ENCODE data around the gene GMPR2.

Gene GMPR2

GRCh38 chr14:24278424-24278823 is 45.7 kb downstream of the GMPR2 start:
- WGBS (ENCODE audit: insufficient coverage, insufficient read length): 100% methylated on average over 2 of the region's 5 CpGs
- Histone ChIP-seq H3K27me3 (ENCODE audit: control insufficient read depth, insufficient read depth, low read length) (no peaks in the 10 kb centered on the region), H3K36me3 (ENCODE audit: control insufficient read depth, insufficient read depth, low read length) (no peaks in the 10 kb centered on the region; the same call in 1 of the 2 replicates)

GRCh38 chr14:24279301-24280186 is 46.8 kb downstream of the GMPR2 start:
- no CpG with 5 or more reads among the region's 11 CpGs for WGBS (ENCODE audit: insufficient coverage, insufficient read length)
- DNase-seq (ENCODE audit: low read depth, low spot score): no peak
- no peak overlapping the region for H3K27ac ChIP-seq (ENCODE audit: low read length)
- no peak overlapping the region for H3K4me3 ChIP-seq (ENCODE audit: low read length)
- no peaks in the 10 kb centered on the region for H3K27me3 ChIP-seq (ENCODE audit: control insufficient read depth, insufficient read depth, low read length)
- H3K4me1 ChIP-seq (ENCODE audit: control insufficient read depth, insufficient read depth, low read length): no peaks in the 10 kb centered on the region
- H3K9me3 ChIP-seq (ENCODE audit: control insufficient read depth, insufficient read depth, low read length): no peaks in the 10 kb centered on the region
- H3K36me3 ChIP-seq (ENCODE audit: control insufficient read depth, insufficient read depth, low read length): no peaks in the 10 kb centered on the region; the same call in 1 of the 2 replicates

More at GRCh38 chr14:24278424-24278823, 45.7 kb downstream of the GMPR2 start:
- H3K27ac ChIP-seq (ENCODE audit: low read length): no peak overlapping the region
- H3K9me3 ChIP-seq (ENCODE audit: control insufficient read depth, insufficient read depth, low read length): no peaks in the 10 kb centered on the region
- no peaks in the 10 kb centered on the region for H3K4me1 ChIP-seq (ENCODE audit: control insufficient read depth, insufficient read depth, low read length)
- DNase-seq (ENCODE audit: low read depth, low spot score): no peak
- H3K4me3 ChIP-seq (ENCODE audit: low read length): no peak overlapping the region

DNA sequence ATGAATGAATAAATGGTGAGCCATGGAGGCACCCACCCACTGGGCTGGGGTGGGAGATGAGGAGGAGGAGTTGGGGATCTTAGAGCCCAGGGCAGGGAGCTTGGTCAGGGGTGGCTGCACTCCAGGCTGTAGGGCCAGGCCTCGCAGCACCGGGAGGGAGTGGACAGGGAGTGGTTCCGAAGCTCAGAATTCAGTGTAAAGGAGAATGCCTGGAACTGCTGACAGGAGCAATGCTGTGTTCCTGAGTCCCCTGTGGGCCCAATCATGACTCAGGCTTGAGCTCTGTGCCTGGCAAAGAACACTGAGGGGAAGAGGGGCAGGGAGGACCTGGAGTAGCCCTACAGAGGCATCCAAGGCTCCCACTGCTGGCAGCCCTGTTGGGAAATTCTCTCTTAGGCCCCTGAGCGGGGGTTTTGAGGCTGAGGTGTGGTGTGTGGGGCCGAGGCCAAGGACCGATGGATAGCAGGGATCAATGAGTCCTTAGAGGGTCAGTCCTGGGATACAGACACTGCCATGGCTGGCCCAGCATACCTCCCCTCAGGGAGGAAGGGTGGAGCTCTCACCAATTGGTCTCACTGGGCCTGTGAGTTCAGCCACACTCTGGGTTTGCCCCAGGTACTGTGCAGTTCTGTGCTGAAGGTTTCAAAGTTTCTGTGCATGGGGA is 48.2 kb downstream of the GMPR2 start:
- no peak overlapping the region for H3K4me3 ChIP-seq (ENCODE audit: low read length)
- H3K36me3 ChIP-seq (ENCODE audit: control insufficient read depth, insufficient read depth, low read length): no peaks in the 10 kb centered on the region; the same call in 1 of the 2 replicates
- no CpG with 5 or more reads among the region's 6 CpGs for WGBS (ENCODE audit: insufficient coverage, insufficient read length)
- no peaks in the 10 kb centered on the region for H3K27me3 ChIP-seq (ENCODE audit: control insufficient read depth, insufficient read depth, low read length)
- no peaks in the 10 kb centered on the region for H3K9me3 ChIP-seq (ENCODE audit: control insufficient read depth, insufficient read depth, low read length)
- no peak overlapping the region for H3K27ac ChIP-seq (ENCODE audit: low read length)
- DNase-seq (ENCODE audit: low read depth, low spot score): no peak
- H3K4me1 ChIP-seq (ENCODE audit: control insufficient read depth, insufficient read depth, low read length): no peaks in the 10 kb centered on the region

DNA sequence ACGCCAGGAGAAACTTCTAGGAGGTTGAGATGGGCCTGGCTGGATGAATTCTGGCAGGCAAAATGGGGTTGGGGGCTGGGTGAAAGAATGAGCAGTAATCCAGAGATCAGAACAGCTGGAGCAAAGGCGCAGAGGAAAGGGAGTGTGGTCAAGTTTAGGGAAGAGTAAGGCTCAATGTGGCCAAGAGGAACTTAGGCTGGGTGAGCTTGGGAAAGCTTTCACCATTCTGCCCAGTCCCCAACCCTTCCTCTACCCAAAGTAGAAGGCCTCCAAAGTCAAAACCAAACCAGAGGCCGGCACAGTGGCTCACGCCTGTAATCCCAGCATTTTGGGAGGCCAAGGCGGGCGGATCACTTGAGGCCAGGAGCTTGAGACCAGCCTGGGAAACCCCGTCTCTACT is 48.9 kb downstream of the GMPR2 start:
- no peak overlapping the region for H3K4me3 ChIP-seq (ENCODE audit: low read length)
- no peak for DNase-seq (ENCODE audit: low read depth, low spot score)
- no peaks in the 10 kb centered on the region; the same call in 1 of the 2 replicates for H3K36me3 ChIP-seq (ENCODE audit: control insufficient read depth, insufficient read depth, low read length)
- no peaks in the 10 kb centered on the region for H3K4me1 ChIP-seq (ENCODE audit: control insufficient read depth, insufficient read depth, low read length)
- no CpG with 5 or more reads among the region's 7 CpGs for WGBS (ENCODE audit: insufficient coverage, insufficient read length)
- no peaks in the 10 kb centered on the region for H3K9me3 ChIP-seq (ENCODE audit: control insufficient read depth, insufficient read depth, low read length)
- no peaks in the 10 kb centered on the region for H3K27me3 ChIP-seq (ENCODE audit: control insufficient read depth, insufficient read depth, low read length)
- no peak overlapping the region for H3K27ac ChIP-seq (ENCODE audit: low read length)

GRCh38 chr14:24282736-24283135 is 50.0 kb downstream of the GMPR2 start:
- Histone ChIP-seq H3K27ac (ENCODE audit: low read length) (no peak overlapping the region), H3K9me3 (ENCODE audit: control insufficient read depth, insufficient read depth, low read length) (no peaks in the 10 kb centered on the region), H3K4me1 (ENCODE audit: control insufficient read depth, insufficient read depth, low read length) (no peaks in the 10 kb centered on the region), H3K4me3 (ENCODE audit: low read length) (no peak overlapping the region), H3K27me3 (ENCODE audit: control insufficient read depth, insufficient read depth, low read length) (no peaks in the 10 kb centered on the region), H3K36me3 (ENCODE audit: control insufficient read depth, insufficient read depth, low read length) (no peaks in the 10 kb centered on the region)
- WGBS (ENCODE audit: insufficient coverage, insufficient read length): no CpG with 5 or more reads among the region's 3 CpGs
- no peak for DNase-seq (ENCODE audit: low read depth, low spot score)

- no peak overlapping the region for H3K27ac ChIP-seq (ENCODE audit: low read length)
- no CpG with 5 or more reads among the region's 5 CpGs for WGBS (ENCODE audit: insufficient coverage, insufficient read length)
- no peak overlapping the region for H3K4me3 ChIP-seq (ENCODE audit: low read length)
- H3K9me3 ChIP-seq (ENCODE audit: control insufficient read depth, insufficient read depth, low read length): no peaks in the 10 kb centered on the region
- no peaks in the 10 kb centered on the region for H3K36me3 ChIP-seq (ENCODE audit: control insufficient read depth, insufficient read depth, low read length)
- no peaks in the 10 kb centered on the region for H3K27me3 ChIP-seq (ENCODE audit: control insufficient read depth, insufficient read depth, low read length)
- no peaks in the 10 kb centered on the region for H3K4me1 ChIP-seq (ENCODE audit: control insufficient read depth, insufficient read depth, low read length)
- no peak for DNase-seq (ENCODE audit: low read depth, low spot score)
Measured at GRCh38 chr14:24283796-24284460, 51.2 kb downstream of the GMPR2 start.

- no peak for DNase-seq (ENCODE audit: low read depth, low spot score)
- Histone ChIP-seq H3K4me1 (ENCODE audit: control insufficient read depth, insufficient read depth, low read length) (no peaks in the 10 kb centered on the region), H3K27me3 (ENCODE audit: control insufficient read depth, insufficient read depth, low read length) (no peaks in the 10 kb centered on the region), H3K4me3 (ENCODE audit: low read length) (no peak overlapping the region), H3K36me3 (ENCODE audit: control insufficient read depth, insufficient read depth, low read length) (no peaks in the 10 kb centered on the region), H3K9me3 (ENCODE audit: control insufficient read depth, insufficient read depth, low read length) (no peaks in the 10 kb centered on the region), H3K27ac (ENCODE audit: low read length) (no peak overlapping the region)
- WGBS (ENCODE audit: insufficient coverage, insufficient read length): no CpG with 5 or more reads among the region's 11 CpGs
Measured at GRCh38 chr14:24284501-24285035, 51.8 kb downstream of the GMPR2 start.

DNA sequence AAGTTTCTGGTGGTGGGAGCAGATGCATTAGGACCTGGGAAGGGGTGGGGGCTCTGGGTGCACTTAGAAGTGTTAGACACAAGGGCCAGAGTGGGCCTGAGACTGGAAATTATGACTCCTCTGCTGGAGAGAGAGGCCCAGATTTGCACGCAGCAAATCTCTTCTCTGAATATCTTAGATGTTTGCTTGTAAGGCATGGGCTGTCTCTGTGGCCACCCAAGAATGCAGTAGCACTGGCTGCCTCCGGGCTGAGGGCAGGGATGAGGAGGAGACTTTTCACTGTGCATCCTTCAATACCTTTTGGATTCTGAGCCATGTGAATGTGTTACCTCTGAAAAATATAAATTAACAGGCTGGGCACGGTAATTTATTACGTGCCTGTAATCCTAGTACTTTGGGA is 52.6 kb downstream of the GMPR2 start:
- Histone ChIP-seq H3K27ac (ENCODE audit: low read length) (no peak overlapping the region), H3K4me3 (ENCODE audit: low read length) (no peak overlapping the region), H3K9me3 (ENCODE audit: control insufficient read depth, insufficient read depth, low read length) (no peaks in the 10 kb centered on the region), H3K36me3 (ENCODE audit: control insufficient read depth, insufficient read depth, low read length) (no peaks in the 10 kb centered on the region), H3K27me3 (ENCODE audit: control insufficient read depth, insufficient read depth, low read length) (no peaks in the 10 kb centered on the region), H3K4me1 (ENCODE audit: control insufficient read depth, insufficient read depth, low read length) (no peaks in the 10 kb centered on the region)
- DNase-seq (ENCODE audit: low read depth, low spot score): no peak
- WGBS (ENCODE audit: insufficient coverage, insufficient read length): no CpG with 5 or more reads among the region's 4 CpGs

DNA sequence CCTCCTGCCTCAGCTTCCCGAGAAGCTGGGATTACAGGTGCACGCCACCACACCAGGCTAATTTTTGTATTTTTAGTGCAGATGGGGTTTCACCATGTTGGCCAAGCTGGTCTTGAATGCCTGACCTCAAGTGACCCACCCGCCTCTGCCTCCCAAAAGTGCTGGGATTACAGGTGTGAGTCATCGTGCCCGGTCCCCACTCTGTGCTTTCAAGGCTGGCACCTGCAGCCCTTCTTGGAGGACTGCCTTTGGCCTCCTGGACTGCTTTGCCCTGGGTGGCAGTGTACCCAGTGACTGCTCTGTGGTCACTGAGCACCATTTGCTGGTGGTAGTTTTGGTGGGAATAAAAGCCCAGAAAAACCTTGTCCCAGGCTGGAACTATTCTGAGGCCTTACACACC is 54.3 kb downstream of the GMPR2 start:
- Histone ChIP-seq H3K36me3 (ENCODE audit: control insufficient read depth, insufficient read depth, low read length) (0 out of 2 replicates have a peak, but pooled peaks cover 2% of the 10 kb centered on the region), H3K27ac (ENCODE audit: low read length) (no peak overlapping the region), H3K9me3 (ENCODE audit: control insufficient read depth, insufficient read depth, low read length) (no peaks in the 10 kb centered on the region), H3K4me1 (ENCODE audit: control insufficient read depth, insufficient read depth, low read length) (no peaks in the 10 kb centered on the region), H3K27me3 (ENCODE audit: control insufficient read depth, insufficient read depth, low read length) (no peaks in the 10 kb centered on the region), H3K4me3 (ENCODE audit: low read length) (no peak overlapping the region)
- DNase-seq (ENCODE audit: low read depth, low spot score): no peak
- no CpG with 5 or more reads among the region's 5 CpGs for WGBS (ENCODE audit: insufficient coverage, insufficient read length)
